MM.1S (cell line): ENCODE measurements around the gene FUCA1.

Source experiments
- DNase-seq: peaks from one replicate; pipeline ENCODE4 v3.0.0-alpha.2; 2015
- H2AFZ ChIP-seq: fragments of 300-600 bp; sonication (generic); 2 replicates; pipeline ENCODE4 v1.6.0; 2016; ENCODE audit warnings: antibody characterized with exemption, low read length
- H3F3A ChIP-seq: fragments of 300-600 bp; sonication (generic); 2 replicates; pipeline ENCODE4 v1.6.1; 2016; ENCODE audit warnings: mild to moderate bottlenecking, antibody characterized with exemption, low read length, moderate library complexity, mixed read lengths; ENCODE audit not compliant: insufficient read depth
- H3K27ac ChIP-seq: fragments of 300-600 bp; sonication (generic); 2 replicates; pipeline ENCODE4 v1.5.1; 2016; ENCODE audit warnings: mild to moderate bottlenecking, low read length
- H3K27me3 ChIP-seq: fragments of 300-600 bp; sonication (generic); replicated peaks from 2 replicates; pipeline ENCODE4 v1.6.0; 2016; ENCODE audit warnings: low read length; ENCODE audit not compliant: insufficient read depth
- H3K36me3 ChIP-seq: fragments of 300-600 bp; sonication (generic); replicated peaks from 2 replicates; pipeline ENCODE4 v1.6.1; 2016; ENCODE audit warnings: mild to moderate bottlenecking, low read length, mixed read lengths; ENCODE audit not compliant: insufficient read depth
- H3K4me1 ChIP-seq: fragments of 300-600 bp; sonication (generic); 2 replicates; pipeline ENCODE4 v1.6.1; 2016; ENCODE audit warnings: low read length, mixed read lengths
- H3K4me2 ChIP-seq: fragments of 300-600 bp; sonication (generic); 2 replicates; pipeline ENCODE4 v1.6.0; 2016; ENCODE audit warnings: low read depth, low read length
- H3K4me3 ChIP-seq: fragments of 300-600 bp; sonication (generic); 2 replicates; pipeline ENCODE4 v1.5.1; 2016; ENCODE audit warnings: low read length, mixed read lengths
- H3K79me2 ChIP-seq: fragments of 300-600 bp; sonication (generic); 2 replicates; pipeline ENCODE4 v1.6.1; 2016; ENCODE audit warnings: mixed run types, low read length, mixed read lengths
- H3K9ac ChIP-seq: fragments of 300-600 bp; sonication (generic); 2 replicates; pipeline ENCODE4 v1.6.1; 2016; ENCODE audit warnings: low read length, mixed read lengths
- H3K9me2 ChIP-seq: fragments of 300-600 bp; sonication (generic); replicated peaks from 2 replicates; pipeline ENCODE4 v1.6.1; 2016; ENCODE audit warnings: mild to moderate bottlenecking, low read length, mixed read lengths; ENCODE audit not compliant: insufficient read depth
- H3K9me3 ChIP-seq: fragments of 300-600 bp; sonication (generic); replicated peaks from 2 replicates; pipeline ENCODE4 v1.6.1; 2016; ENCODE audit warnings: mild to moderate bottlenecking, low read length, mixed read lengths; ENCODE audit not compliant: insufficient read depth
- H4K20me1 ChIP-seq: fragments of 300-600 bp; sonication (generic); 2 replicates; pipeline ENCODE4 v1.6.1; 2016; ENCODE audit warnings: mild to moderate bottlenecking, low read length, moderate library complexity, mixed read lengths; ENCODE audit not compliant: insufficient read depth
- EZH2 ChIP-seq: fragments of 300-600 bp; sonication (generic); optimal IDR thresholded peaks from 2 replicates; pipeline ENCODE3; 2017; ENCODE audit warnings: low read depth, mild to moderate bottlenecking, antibody characterized with exemption, low read length, mixed read lengths
- EZH2phosphoT487 ChIP-seq: fragments of 300-600 bp; sonication (generic); IDR thresholded peaks from 2 replicates; pipeline ENCODE4 v1.6.1; 2018; ENCODE audit warnings: antibody characterized with exemption, low read length
- TF ChIP-seq, protein P1 (sequence below): fragments of 300-600 bp; sonication (generic); IDR thresholded peaks from 2 replicates; pipeline ENCODE4 v1.5.1; 2016; ENCODE audit warnings: antibody characterized with exemption, low read length, mixed read lengths

Gene FUCA1

DNA sequence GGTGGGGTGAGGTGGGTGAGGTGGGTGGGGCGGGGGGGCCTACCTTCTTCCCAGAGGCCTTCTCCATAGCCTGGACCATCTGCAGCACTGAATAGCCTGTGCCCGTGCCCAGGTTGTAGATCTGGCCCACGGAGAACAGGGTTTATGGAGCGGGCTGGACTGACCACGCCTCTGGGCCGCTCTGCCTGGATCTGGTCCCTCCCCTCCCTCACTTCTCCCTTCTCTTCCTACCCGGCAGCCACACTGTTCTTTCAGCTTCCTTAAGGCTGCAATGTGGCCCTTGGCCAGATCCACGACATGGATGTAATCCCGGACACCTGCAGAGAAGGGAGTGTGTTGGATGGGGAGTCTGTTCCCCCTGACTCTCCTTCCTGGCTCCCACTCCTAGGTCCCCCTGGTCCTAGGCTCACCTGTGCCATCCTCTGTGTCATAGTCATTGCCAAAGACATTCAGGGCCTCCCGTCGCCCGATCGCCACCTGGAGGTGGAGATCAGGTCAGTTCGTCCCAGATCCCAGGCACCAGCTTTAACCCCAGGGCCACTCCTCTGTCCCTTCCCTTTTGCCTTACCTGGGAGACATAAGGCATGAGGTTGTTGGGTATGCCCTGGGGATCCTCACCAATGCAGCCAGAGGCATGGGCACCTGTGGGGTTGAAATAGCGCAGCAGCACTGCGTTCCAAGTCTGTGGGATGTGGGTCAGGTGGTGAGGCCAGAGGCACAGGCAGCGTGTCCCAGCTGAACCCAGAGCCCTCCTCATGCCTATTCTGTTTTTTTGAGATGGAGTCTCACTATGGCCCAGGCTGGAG is 71.4 kb downstream of the FUCA1 start:
- Histone ChIP-seq H2AFZ (no peak overlapping the region), H3K27me3 (no peaks in the 10 kb centered on the region), H3K9me2 (no peaks in the 10 kb centered on the region), H3K9me3 (no peaks in the 10 kb centered on the region), H3K79me2 (peaks cover 19% of the 10 kb centered on the region), H3F3A (no peaks in the 10 kb centered on the region; the same call in 1 of the 2 replicates), H4K20me1 (no peaks in the 10 kb centered on the region), H3K4me3 (no peak overlapping the region), H3K9ac (no peak overlapping the region), H3K4me2 (no peak overlapping the region), H3K4me1 (peaks cover 12% of the 10 kb centered on the region; the same call in 1 of the 2 replicates), H3K27ac (no peak overlapping the region), H3K36me3 (no peaks in the 10 kb centered on the region)
- no peak for DNase-seq
- TF ChIP-seq, protein P1, sequence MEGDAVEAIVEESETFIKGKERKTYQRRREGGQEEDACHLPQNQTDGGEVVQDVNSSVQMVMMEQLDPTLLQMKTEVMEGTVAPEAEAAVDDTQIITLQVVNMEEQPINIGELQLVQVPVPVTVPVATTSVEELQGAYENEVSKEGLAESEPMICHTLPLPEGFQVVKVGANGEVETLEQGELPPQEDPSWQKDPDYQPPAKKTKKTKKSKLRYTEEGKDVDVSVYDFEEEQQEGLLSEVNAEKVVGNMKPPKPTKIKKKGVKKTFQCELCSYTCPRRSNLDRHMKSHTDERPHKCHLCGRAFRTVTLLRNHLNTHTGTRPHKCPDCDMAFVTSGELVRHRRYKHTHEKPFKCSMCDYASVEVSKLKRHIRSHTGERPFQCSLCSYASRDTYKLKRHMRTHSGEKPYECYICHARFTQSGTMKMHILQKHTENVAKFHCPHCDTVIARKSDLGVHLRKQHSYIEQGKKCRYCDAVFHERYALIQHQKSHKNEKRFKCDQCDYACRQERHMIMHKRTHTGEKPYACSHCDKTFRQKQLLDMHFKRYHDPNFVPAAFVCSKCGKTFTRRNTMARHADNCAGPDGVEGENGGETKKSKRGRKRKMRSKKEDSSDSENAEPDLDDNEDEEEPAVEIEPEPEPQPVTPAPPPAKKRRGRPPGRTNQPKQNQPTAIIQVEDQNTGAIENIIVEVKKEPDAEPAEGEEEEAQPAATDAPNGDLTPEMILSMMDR: no peak
- TF ChIP-seq EZH2 (no peak), EZH2phosphoT487 (no peak)

DNA sequence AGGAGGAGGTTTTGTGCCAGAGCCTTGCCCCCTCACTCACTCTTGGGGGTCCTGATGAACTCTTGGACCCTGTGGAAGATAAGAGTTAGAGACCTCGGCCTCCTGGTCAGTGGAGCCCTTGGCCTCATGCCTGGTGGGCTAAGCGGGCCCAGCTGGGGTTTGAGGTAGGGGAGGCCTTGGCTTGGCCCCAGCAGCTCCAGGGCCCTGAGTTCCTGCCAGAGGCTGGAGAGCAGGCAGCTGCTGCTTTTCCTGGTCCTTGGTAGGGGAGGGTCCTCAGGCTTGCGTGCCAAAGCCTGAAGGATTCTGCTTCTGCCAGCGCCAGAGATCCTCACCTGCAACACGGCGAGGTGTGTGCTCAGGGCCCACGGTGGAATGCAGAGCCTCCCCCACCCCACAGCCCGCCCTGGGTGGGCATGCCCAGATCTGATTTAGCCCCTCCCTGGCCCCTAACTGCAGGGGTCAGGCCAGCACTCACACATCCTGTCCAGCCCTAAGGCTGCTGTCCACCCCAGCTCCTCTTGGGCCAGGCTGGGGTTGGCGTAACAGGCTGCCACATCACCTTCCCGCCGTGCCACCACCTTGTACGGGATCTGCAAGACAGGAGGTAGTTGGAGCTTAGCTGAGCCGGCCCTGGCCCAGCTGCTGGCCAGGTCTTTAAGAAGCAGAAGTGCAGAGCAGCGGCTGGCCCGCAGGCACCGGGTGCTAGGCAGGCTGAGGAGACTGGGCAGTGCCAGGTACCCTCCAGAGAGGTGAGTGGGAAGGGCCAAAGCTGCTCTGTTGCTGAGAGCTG is 72.2 kb downstream of the FUCA1 start:
- no peaks in the 10 kb centered on the region for H3K36me3 ChIP-seq
- peaks cover 6% of the 10 kb centered on the region; the same call in 1 of the 2 replicates for H3K4me1 ChIP-seq
- H3K9me3 ChIP-seq: no peaks in the 10 kb centered on the region
- no peak overlapping the region for H3K9ac ChIP-seq
- no peaks in the 10 kb centered on the region for H4K20me1 ChIP-seq
- no peak overlapping the region for H3K4me2 ChIP-seq
- H3K27me3 ChIP-seq: no peaks in the 10 kb centered on the region
- TF ChIP-seq EZH2phosphoT487 (no peak), EZH2 (no peak)
- TF ChIP-seq, protein P1: no peak
- peaks cover 27% of the 10 kb centered on the region for H3K79me2 ChIP-seq
- H3F3A ChIP-seq: no peaks in the 10 kb centered on the region
- H3K4me3 ChIP-seq: no peak overlapping the region
- H3K27ac ChIP-seq: no peak overlapping the region
- no peak for DNase-seq
- H3K9me2 ChIP-seq: no peaks in the 10 kb centered on the region
- no peak overlapping the region for H2AFZ ChIP-seq
